T-helper 1 cell treated with Interleukin-12 subunit alpha and Interleukin-12 subunit beta and Interleukin-4 antibody, amounts not matched to agents 30 μg/mL and 1 μg/mL, for 36 hours (primary cell): Measurements from ENCODE around the gene FMN2.
"Not testable (repeated sequence)": the region's sequence is repeated elsewhere in the genome, so short reads cannot be mapped to it uniquely, and the experiment has no call there.

Source experiments
- H3K27ac Mint-ChIP-seq: one replicate; pipeline ENCODE4 v1.8.0; 2021; ENCODE audit warnings: mild to moderate bottlenecking, mixed read lengths
- H3K27me3 Mint-ChIP-seq: one replicate; pipeline ENCODE4 v1.8.0; 2021; ENCODE audit warnings: low read depth, mixed read lengths
- H3K36me3 Mint-ChIP-seq: one replicate; pipeline ENCODE4 v1.8.0; 2021; ENCODE audit warnings: low read depth, mixed read lengths
- H3K4me1 Mint-ChIP-seq: one replicate; pipeline ENCODE4 v1.8.0; 2021; ENCODE audit warnings: low read depth, mixed read lengths
- H3K4me3 Mint-ChIP-seq: one replicate; pipeline ENCODE4 v1.8.0; 2021; ENCODE audit warnings: mild to moderate bottlenecking, moderate library complexity, mixed read lengths
- H3K9me3 Mint-ChIP-seq: one replicate; pipeline ENCODE4 v1.8.0; 2021; ENCODE audit warnings: mixed read lengths

The FMN2 gene

GRCh38 chr1:240184682-240185081 lies 93.0 kb downstream of the FMN2 start:
- not testable (repeated sequence) for H3K27ac Mint-ChIP-seq, H3K9me3 Mint-ChIP-seq, H3K4me3 Mint-ChIP-seq, H3K36me3 Mint-ChIP-seq, H3K4me1 Mint-ChIP-seq
- H3K27me3 Mint-ChIP-seq, result peaks cover 12% of the 10 kb centered on the region

- Mint-ChIP-seq H3K36me3 (no peaks in the 10 kb centered on the region), H3K4me1 (no peaks in the 10 kb centered on the region), H3K27ac (no peak overlapping the region), H3K9me3 (no peaks in the 10 kb centered on the region), H3K27me3 (peaks cover 12% of the 10 kb centered on the region), H3K4me3 (no peak overlapping the region)
These were observed 96.5 kb downstream of the FMN2 start for GRCh38 chr1:240188139-240188538.

- peaks cover 12% of the 10 kb centered on the region for H3K27me3 Mint-ChIP-seq
- H3K36me3 Mint-ChIP-seq, result no peaks in the 10 kb centered on the region
- no peak overlapping the region for H3K27ac Mint-ChIP-seq
- peaks cover 1% of the 10 kb centered on the region for H3K4me1 Mint-ChIP-seq
- H3K4me3 Mint-ChIP-seq, result no peak overlapping the region
- H3K9me3 Mint-ChIP-seq, result no peaks in the 10 kb centered on the region
These were observed 97.8 kb downstream of the FMN2 start for GRCh38 chr1:240189386-240189989.

- Mint-ChIP-seq H3K36me3 (no peaks in the 10 kb centered on the region), H3K27me3 (peaks cover 8% of the 10 kb centered on the region), H3K4me1 (peaks cover 1% of the 10 kb centered on the region), H3K9me3 (no peaks in the 10 kb centered on the region), H3K4me3 (no peak overlapping the region), H3K27ac (no peak overlapping the region)
These were observed 99.3 kb downstream of the FMN2 start for GRCh38 chr1:240190881-240191401.

- Mint-ChIP-seq H3K27ac (no peak overlapping the region), H3K4me1 (peaks cover 1% of the 10 kb centered on the region), H3K36me3 (no peaks in the 10 kb centered on the region), H3K27me3 (peaks cover 2% of the 10 kb centered on the region), H3K4me3 (no peak overlapping the region), H3K9me3 (no peaks in the 10 kb centered on the region)
These were observed 101.2 kb downstream of the FMN2 start for GRCh38 chr1:240192851-240193250.

GRCh38 chr1:240193679-240194078 lies 102.0 kb downstream of the FMN2 start:
- Mint-ChIP-seq H3K27me3 (peaks cover 2% of the 10 kb centered on the region), H3K4me1 (peaks cover 1% of the 10 kb centered on the region), H3K27ac (no peak overlapping the region), H3K4me3 (no peak overlapping the region), H3K36me3 (no peaks in the 10 kb centered on the region), H3K9me3 (no peaks in the 10 kb centered on the region)

GRCh38 chr1:240194120-240194519 lies 102.4 kb downstream of the FMN2 start:
- Mint-ChIP-seq H3K27ac (no peak overlapping the region), H3K4me3 (no peak overlapping the region), H3K36me3 (no peaks in the 10 kb centered on the region), H3K27me3 (peaks cover 2% of the 10 kb centered on the region), H3K4me1 (peaks cover 1% of the 10 kb centered on the region), H3K9me3 (no peaks in the 10 kb centered on the region)

GRCh38 chr1:240198376-240198775 lies 106.7 kb downstream of the FMN2 start:
- Mint-ChIP-seq H3K4me1 (peaks cover 1% of the 10 kb centered on the region), H3K9me3 (no peaks in the 10 kb centered on the region), H3K27ac (no peak overlapping the region), H3K4me3 (no peak overlapping the region), H3K36me3 (no peaks in the 10 kb centered on the region), H3K27me3 (no peaks in the 10 kb centered on the region)

GRCh38 chr1:240199758-240200645 lies 108.3 kb downstream of the FMN2 start:
- H3K36me3 Mint-ChIP-seq, result no peaks in the 10 kb centered on the region
- H3K4me1 Mint-ChIP-seq, result no peaks in the 10 kb centered on the region
- H3K4me3 Mint-ChIP-seq, result no peak overlapping the region
- H3K27me3 Mint-ChIP-seq, result no peaks in the 10 kb centered on the region
- no peaks in the 10 kb centered on the region for H3K9me3 Mint-ChIP-seq
- H3K27ac Mint-ChIP-seq, result no peak overlapping the region

GRCh38 chr1:240201931-240202330 lies 110.2 kb downstream of the FMN2 start:
- Mint-ChIP-seq H3K9me3 (no peaks in the 10 kb centered on the region), H3K4me1 (no peaks in the 10 kb centered on the region), H3K27me3 (no peaks in the 10 kb centered on the region), H3K27ac (no peak overlapping the region), H3K4me3 (no peak overlapping the region), H3K36me3 (no peaks in the 10 kb centered on the region)

- Mint-ChIP-seq H3K4me1 (no peaks in the 10 kb centered on the region), H3K27me3 (no peaks in the 10 kb centered on the region), H3K9me3 (no peaks in the 10 kb centered on the region), H3K27ac (no peak overlapping the region), H3K4me3 (no peak overlapping the region), H3K36me3 (no peaks in the 10 kb centered on the region)
These were observed 115.5 kb downstream of the FMN2 start for GRCh38 chr1:240207073-240207709.

GRCh38 chr1:240210026-240210425 lies 118.3 kb downstream of the FMN2 start:
- H3K36me3 Mint-ChIP-seq, result no peaks in the 10 kb centered on the region
- no peak overlapping the region for H3K27ac Mint-ChIP-seq
- H3K27me3 Mint-ChIP-seq, result no peaks in the 10 kb centered on the region
- no peaks in the 10 kb centered on the region for H3K9me3 Mint-ChIP-seq
- H3K4me3 Mint-ChIP-seq, result no peak overlapping the region
- no peaks in the 10 kb centered on the region for H3K4me1 Mint-ChIP-seq

GRCh38 chr1:240212556-240212955 lies 120.9 kb downstream of the FMN2 start:
- Mint-ChIP-seq H3K4me1 (no peaks in the 10 kb centered on the region), H3K9me3 (no peaks in the 10 kb centered on the region), H3K27me3 (no peaks in the 10 kb centered on the region)

GRCh38 chr1:240217403-240217802 lies 125.7 kb downstream of the FMN2 start:
- H3K9me3 Mint-ChIP-seq, result peaks cover 9% of the 10 kb centered on the region
- H3K36me3 Mint-ChIP-seq, result no peaks in the 10 kb centered on the region
- H3K4me3 Mint-ChIP-seq, result no peak overlapping the region
- no peaks in the 10 kb centered on the region for H3K27me3 Mint-ChIP-seq
- no peaks in the 10 kb centered on the region for H3K4me1 Mint-ChIP-seq
- no peak overlapping the region for H3K27ac Mint-ChIP-seq

More at GRCh38 chr1:240212556-240212955, 120.9 kb downstream of the FMN2 start:
- Mint-ChIP-seq H3K4me3 (no peak overlapping the region), H3K27ac (no peak overlapping the region), H3K36me3 (no peaks in the 10 kb centered on the region)

GRCh38 chr1:240219104-240219503 lies 127.4 kb downstream of the FMN2 start:
- H3K27ac Mint-ChIP-seq, result no peak overlapping the region
- H3K4me1 Mint-ChIP-seq, result no peaks in the 10 kb centered on the region
- H3K4me3 Mint-ChIP-seq, result no peak overlapping the region
- no peaks in the 10 kb centered on the region for H3K36me3 Mint-ChIP-seq
- no peaks in the 10 kb centered on the region for H3K27me3 Mint-ChIP-seq
- peaks cover 18% of the 10 kb centered on the region for H3K9me3 Mint-ChIP-seq
